Skeletal muscle satellite cell (primary cell): ENCODE data around the gene PCDHB8. TPM values are rescaled to one million over a fixed set of nuclear protein-coding genes. Genes with fewer than 3 reads are reported as not detected.
"Not testable (repeated sequence)": the region's sequence is repeated elsewhere in the genome, so short reads cannot be mapped to it uniquely, and the experiment has no call there.

ENCODE experiments used
- H3K27me3 ChIP-seq: 2 replicates; pipeline ENCODE4 v1.7.0; 2013; ENCODE audit warnings: low read length; ENCODE audit not compliant: control insufficient read depth, insufficient read depth
- H3K36me3 ChIP-seq: 2 replicates; pipeline ENCODE4 v1.7.0; 2013; ENCODE audit warnings: mild to moderate bottlenecking, control low read depth, low read length; ENCODE audit not compliant: insufficient read depth
- H3K4me1 ChIP-seq: 2 replicates; pipeline ENCODE4 v1.7.0; 2013; ENCODE audit warnings: low read length; ENCODE audit not compliant: control insufficient read depth, insufficient read depth
- H3K4me2 ChIP-seq: 2 replicates; pipeline ENCODE4 v1.7.0; 2013; ENCODE audit warnings: mild to moderate bottlenecking, low read length
- H3K4me3 ChIP-seq: 2 replicates; pipeline ENCODE4 v1.7.0; 2013; ENCODE audit warnings: low read length
- H3K9ac ChIP-seq: 2 replicates; pipeline ENCODE4 v1.7.0; 2013; ENCODE audit warnings: mild to moderate bottlenecking, low read depth, low read length, moderate library complexity
- H3K9me3 ChIP-seq: replicated peaks from 2 replicates; pipeline ENCODE4 v1.7.0; 2013; ENCODE audit warnings: mild to moderate bottlenecking, control low read depth, low read length
- total RNA-seq: library from RNA; depleted of rRNA; stranded (reverse); fragments of >200 nt; gene quantifications from 2 replicates; pipeline ENCODE4 v1.2.3, GENCODE V29; 2012; rRNA removed

The PCDHB8 gene
- under 0.01 and 0.22 TPM in 2 replicates for total RNA-seq

DNA sequence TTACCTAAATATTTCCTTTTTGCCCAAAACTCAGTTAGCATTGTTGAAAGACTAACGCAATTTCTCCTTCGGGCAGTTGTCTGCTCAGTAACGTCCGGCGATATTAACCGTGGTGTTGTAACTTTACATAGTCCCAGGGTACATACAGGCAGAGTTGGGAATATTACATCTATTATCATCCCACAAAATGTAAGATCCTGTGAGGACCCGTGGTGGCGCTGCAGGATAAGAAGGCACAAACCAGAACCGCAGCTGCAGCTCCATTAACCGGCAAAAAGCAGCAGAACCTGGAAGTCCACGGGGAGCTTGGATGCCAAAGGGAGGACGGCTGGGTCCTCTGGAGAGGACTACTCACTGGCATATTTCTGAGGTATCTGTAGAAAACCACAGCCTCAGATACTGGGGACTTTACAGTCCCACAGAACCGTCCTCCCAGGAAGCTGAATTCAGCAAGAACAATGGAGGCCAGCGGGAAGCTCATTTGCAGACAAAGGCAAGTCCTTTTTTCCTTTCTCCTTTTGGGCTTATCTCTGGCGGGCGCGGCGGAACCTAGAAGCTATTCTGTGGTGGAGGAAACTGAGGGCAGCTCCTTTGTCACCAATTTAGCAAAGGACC is at the start of gene PCDHB8:
TSS of gene PCDHB8 (plus strand) at position 214 of the 615 bp plus-strand sequence. CDS start at position 459, 245 bp downstream.
- not testable (repeated sequence) for H3K4me1 ChIP-seq, H3K9ac ChIP-seq, H3K4me3 ChIP-seq, H3K9me3 ChIP-seq, H3K27me3 ChIP-seq, H3K36me3 ChIP-seq, H3K4me2 ChIP-seq

DNA sequence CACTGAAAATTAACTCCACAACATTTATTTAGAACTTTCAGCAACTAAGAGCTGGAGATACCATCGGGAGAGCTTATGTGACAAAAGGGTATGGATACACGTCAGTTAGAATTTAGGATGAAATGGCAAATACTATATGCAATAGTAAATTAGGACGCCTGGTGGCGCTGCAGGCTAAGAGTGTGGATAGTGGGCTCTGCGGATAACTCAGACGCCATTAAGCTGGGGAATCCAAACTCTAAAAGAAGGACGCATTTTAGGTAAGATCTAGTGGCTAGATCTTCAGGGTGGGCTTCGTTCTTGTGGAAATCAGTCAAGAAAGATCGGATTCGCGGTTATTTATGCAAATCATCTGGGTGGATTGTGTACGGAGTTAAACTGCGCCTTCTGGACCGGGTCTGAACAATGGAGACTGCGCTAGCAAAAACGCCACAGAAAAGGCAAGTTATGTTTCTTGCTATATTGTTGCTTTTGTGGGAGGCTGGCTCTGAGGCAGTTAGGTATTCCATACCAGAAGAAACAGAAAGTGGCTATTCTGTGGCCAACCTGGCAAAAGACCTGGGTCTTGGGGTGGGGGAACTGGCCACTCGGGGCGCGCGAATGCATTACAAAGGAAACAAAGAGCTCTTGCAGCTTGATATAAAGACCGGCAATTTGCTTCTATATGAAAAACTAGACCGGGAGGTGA is 42.4 kb upstream of the PCDHB8 start, which contains the start of gene PCDHB5:
TSS of gene PCDHB5 (plus strand) at position 177 of the 688 bp plus-strand sequence. CDS start at position 406, 229 bp downstream.
- Histone ChIP-seq H3K4me2 (peak within 1 kb of the TSS; percentile 56), H3K9me3 (no peaks in the 10 kb centered on the region), H3K4me1 (no peaks in the 10 kb centered on the region), H3K36me3 (no peaks in the 10 kb centered on the region), H3K4me3 (peak within 1 kb of the TSS; percentile 67), H3K9ac (peak within 1 kb of the TSS; percentile 64), H3K27me3 (no peaks in the 10 kb centered on the region)

DNA sequence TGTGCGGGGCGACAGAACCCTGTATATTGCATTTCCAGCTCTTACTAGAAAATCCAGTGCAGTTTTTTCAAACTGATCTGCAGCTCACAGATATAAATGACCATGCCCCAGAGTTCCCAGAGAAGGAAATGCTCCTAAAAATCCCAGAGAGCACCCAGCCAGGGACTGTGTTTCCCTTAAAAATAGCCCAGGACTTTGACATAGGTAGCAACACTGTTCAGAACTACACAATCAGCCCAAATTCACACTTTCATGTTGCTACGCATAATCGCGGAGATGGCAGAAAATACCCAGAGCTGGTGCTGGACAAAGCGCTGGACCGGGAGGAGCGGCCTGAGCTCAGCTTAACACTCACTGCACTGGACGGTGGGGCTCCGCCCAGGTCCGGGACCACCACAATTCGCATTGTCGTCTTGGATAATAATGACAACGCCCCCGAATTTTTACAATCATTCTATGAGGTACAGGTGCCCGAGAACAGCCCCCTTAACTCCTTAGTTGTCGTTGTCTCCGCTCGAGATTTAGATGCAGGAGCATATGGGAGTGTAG is 41.8 kb upstream of the PCDHB8 start:
- H3K9ac ChIP-seq: no peak overlapping the region
- H3K9me3 ChIP-seq: no peaks in the 10 kb centered on the region
- H3K4me2 ChIP-seq: peak overlapping the region; percentile 56
- H3K4me3 ChIP-seq: peak overlapping the region; percentile 67
- no peaks in the 10 kb centered on the region for H3K4me1 ChIP-seq
- H3K36me3 ChIP-seq: no peaks in the 10 kb centered on the region
- no peaks in the 10 kb centered on the region for H3K27me3 ChIP-seq

DNA sequence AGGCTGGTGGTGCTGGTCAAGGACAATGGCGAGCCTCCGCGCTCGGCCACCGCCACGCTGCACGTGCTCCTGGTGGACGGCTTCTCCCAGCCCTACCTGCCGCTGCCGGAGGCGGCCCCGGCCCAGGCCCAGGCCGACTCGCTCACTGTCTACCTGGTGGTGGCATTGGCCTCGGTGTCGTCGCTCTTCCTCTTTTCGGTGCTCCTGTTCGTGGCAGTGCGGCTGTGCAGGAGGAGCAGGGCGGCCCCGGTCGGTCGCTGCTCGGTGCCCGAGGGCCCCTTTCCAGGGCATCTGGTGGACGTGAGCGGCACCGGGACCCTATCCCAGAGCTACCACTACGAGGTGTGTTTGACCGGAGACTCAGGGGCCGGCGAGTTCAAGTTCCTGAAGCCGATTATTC is 40.2 kb upstream of the PCDHB8 start:
- H3K27me3 ChIP-seq, H3K36me3 ChIP-seq: not testable (repeated sequence)

DNA sequence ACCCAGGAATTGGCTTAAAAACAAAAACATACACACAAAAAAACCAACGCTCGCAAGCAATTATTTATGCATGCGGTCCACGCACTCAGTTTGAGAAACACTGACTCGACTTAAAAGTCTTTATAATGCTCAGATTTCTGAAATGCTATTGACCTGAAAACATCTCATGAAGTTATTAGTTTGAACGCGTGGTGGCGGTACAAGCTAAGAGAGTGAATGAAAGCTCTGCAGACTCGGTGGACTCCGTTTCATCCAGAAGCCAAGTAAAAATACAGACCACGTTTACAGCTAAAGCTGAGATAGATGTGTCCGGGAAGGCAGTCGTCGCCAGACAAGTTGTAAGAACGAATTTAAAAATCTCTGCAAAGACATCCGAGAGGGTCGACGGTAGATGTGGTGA is 27.8 kb upstream of the PCDHB8 start, which contains the start of gene PCDHB6:
TSS of gene PCDHB6 (plus strand) at position 246 of the 400 bp plus-strand sequence. CDS start 201 bp downstream, outside the sequence.
- Histone ChIP-seq H3K9ac (no peak within 1 kb of the TSS), H3K4me3 (no peak within 1 kb of the TSS), H3K4me1 (no peaks in the 10 kb centered on the region), H3K9me3 (no peaks in the 10 kb centered on the region), H3K4me2 (peak within 1 kb of the TSS; percentile 38), H3K36me3 (no peaks in the 10 kb centered on the region), H3K27me3 (peaks cover 8% of the 10 kb centered on the region)

More for the DNA sequence above, 40.2 kb upstream of the PCDHB8 start:
- not testable (repeated sequence) for H3K4me3 ChIP-seq, H3K9ac ChIP-seq, H3K9me3 ChIP-seq, H3K4me1 ChIP-seq, H3K4me2 ChIP-seq

DNA sequence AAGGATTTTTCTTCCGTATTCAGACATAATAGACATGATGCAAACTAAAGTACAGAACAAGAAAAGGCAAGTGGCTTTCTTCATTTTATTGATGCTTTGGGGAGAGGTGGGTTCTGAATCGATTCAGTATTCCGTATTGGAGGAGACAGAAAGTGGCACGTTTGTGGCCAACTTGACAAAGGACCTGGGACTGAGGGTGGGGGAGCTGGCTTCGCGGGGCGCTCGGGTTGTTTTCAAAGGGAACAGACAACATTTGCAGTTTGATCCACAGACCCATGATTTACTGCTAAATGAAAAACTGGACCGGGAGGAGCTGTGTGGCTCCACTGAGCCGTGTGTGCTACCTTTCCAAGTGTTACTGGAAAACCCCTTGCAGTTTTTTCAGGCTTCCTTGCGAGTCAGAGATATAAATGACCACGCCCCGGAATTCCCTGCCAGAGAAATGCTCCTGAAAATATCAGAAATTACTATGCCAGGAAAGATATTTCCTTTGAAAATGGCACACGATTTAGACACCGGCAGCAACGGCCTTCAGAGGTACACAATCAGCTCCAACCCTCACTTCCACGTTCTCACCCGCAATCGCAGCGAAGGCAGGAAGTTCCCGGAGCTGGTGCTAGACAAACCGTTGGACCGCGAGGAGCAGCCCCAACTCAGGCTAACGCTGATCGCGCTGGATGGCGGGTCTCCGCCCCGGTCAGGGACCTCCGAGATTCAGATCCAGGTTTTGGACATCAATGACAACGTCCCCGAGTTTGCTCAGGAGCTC is 27.2 kb upstream of the PCDHB8 start:
- Histone ChIP-seq H3K9ac (no peak overlapping the region), H3K4me1 (no peaks in the 10 kb centered on the region), H3K4me2 (peak overlapping the region; percentile 38), H3K27me3 (peaks cover 8% of the 10 kb centered on the region), H3K4me3 (no peak overlapping the region), H3K9me3 (no peaks in the 10 kb centered on the region), H3K36me3 (no peaks in the 10 kb centered on the region)

DNA sequence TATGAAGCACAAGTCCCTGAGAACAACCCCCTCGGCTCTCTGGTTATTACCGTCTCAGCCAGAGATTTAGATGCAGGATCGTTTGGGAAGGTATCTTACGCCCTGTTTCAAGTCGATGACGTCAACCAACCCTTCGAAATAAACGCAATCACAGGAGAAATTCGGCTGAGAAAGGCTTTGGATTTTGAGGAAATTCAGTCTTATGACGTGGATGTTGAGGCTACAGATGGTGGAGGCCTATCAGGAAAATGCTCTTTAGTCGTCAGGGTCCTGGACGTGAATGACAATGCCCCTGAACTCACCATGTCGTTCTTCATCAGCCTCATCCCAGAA is 26.6 kb upstream of the PCDHB8 start:
- no peak overlapping the region for H3K4me3 ChIP-seq
- no peaks in the 10 kb centered on the region for H3K36me3 ChIP-seq
- no peaks in the 10 kb centered on the region for H3K9me3 ChIP-seq
- no peak overlapping the region for H3K9ac ChIP-seq
- no peaks in the 10 kb centered on the region for H3K4me1 ChIP-seq
- H3K4me2 ChIP-seq: no peak overlapping the region
- H3K27me3 ChIP-seq: peaks cover 8% of the 10 kb centered on the region

DNA sequence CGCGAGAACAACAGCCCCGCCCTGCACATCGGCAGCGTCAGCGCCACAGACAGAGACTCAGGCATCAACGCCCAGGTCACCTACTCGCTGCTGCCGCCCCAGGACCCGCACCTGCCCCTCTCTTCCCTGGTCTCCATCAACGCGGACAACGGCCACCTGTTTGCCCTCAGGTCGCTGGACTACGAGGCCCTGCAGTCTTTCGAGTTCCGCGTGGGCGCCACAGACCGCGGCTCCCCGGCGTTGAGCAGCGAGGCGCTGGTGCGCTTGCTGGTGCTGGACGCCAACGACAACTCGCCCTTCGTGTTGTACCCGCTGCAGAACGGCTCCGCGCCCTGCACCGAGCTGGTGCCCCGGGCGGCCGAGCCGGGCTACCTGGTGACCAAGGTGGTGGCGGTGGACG is 26.0 kb upstream of the PCDHB8 start:
- H3K4me1 ChIP-seq, H3K4me2 ChIP-seq, H3K27me3 ChIP-seq, H3K4me3 ChIP-seq, H3K9me3 ChIP-seq, H3K9ac ChIP-seq, H3K36me3 ChIP-seq: not testable (repeated sequence)

DNA sequence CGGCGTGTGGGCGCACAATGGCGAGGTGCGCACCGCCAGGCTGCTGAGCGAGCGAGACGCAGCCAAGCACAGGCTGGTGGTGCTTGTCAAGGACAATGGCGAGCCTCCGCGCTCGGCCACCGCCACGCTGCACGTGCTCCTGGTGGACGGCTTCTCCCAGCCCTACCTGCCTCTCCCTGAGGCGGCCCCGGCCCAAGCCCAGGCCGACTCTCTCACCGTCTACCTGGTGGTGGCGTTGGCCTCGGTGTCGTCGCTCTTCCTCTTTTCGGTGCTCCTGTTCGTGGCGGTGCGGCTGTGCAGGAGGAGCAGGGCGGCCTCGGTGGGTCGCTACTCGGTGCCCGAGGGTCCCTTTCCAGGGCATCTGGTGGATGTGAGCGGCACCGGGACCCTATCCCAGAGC is 25.5 kb upstream of the PCDHB8 start:
- H3K4me3 ChIP-seq, H3K4me2 ChIP-seq, H3K9ac ChIP-seq, H3K36me3 ChIP-seq, H3K27me3 ChIP-seq, H3K9me3 ChIP-seq, H3K4me1 ChIP-seq: not testable (repeated sequence)

DNA sequence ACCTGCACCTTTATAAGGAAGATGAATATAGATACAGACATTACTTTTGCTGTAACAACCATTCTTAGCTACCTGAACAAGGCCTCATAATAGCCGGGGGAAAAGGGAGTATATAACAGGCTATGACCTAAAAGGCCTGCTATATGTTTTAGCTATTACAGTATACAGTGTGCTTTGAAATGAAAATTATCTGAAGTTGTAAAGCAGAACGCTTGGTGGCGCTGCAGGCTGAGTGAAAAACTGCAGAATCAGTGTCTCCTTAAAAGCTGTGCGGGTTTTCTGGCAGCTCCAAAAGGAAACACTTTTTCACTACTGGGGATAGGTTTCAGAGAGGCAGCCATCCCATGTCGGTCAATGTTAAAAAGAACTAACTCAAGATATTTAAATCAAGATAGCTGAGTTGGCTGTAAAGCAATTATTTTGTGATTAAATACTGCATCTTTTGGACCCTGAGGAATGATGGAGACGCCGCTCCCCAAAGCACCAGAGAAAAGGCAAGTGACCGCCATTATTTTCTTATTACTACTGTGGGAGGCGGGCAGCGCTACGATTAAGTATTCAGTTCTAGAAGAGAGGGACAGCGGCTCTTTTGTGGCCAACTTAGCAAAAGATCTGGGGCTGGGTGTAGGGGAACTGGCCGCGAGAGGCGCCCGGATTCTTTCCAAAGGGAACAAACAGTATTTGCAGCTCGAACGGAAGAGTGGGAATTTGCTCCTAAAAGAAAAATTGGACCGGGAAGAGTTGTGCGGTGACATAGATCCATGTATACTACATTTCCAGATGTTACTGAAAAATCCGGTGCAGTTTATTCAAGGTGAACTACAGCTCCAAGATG is 21.8 kb upstream of the PCDHB8 start:
- no peaks in the 10 kb centered on the region for H3K27me3 ChIP-seq

DNA sequence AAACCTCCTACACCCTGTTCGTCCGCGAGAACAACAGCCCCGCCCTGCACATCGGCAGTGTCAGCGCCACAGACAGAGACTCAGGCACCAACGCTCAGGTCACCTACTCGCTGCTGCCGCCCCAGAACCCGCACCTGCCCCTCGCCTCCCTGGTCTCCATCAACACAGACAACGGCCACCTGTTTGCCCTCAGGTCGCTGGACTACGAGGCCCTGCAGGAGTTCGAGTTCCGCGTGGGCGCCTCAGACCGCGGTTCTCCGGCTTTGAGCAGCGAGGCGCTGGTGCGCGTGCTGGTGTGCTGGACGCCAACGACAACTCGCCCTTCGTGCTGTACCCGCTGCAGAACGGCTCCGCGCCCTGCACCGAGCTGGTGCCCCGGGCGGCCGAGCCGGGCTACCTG is 20.2 kb upstream of the PCDHB8 start:
- not testable (repeated sequence) for H3K36me3 ChIP-seq, H3K4me2 ChIP-seq, H3K9me3 ChIP-seq, H3K4me3 ChIP-seq, H3K4me1 ChIP-seq, H3K9ac ChIP-seq, H3K27me3 ChIP-seq

More for the DNA sequence above, 21.8 kb upstream of the PCDHB8 start:
- Histone ChIP-seq H3K9me3 (no peaks in the 10 kb centered on the region), H3K4me2 (no peak overlapping the region), H3K9ac (no peak overlapping the region), H3K36me3 (no peaks in the 10 kb centered on the region), H3K4me1 (no peaks in the 10 kb centered on the region), H3K4me3 (no peak overlapping the region)
